NCI-H1436 treated with DMSO at 0.1 percent for 48 hours (cell line): Measurements from ENCODE around the gene ZNF268.

ENCODE experiments used
- DNase-seq: peaks from one replicate; lab custom pipeline; 2025; lab: John Stamatoyannopoulos, UW

ZNF268 gene

DNA sequence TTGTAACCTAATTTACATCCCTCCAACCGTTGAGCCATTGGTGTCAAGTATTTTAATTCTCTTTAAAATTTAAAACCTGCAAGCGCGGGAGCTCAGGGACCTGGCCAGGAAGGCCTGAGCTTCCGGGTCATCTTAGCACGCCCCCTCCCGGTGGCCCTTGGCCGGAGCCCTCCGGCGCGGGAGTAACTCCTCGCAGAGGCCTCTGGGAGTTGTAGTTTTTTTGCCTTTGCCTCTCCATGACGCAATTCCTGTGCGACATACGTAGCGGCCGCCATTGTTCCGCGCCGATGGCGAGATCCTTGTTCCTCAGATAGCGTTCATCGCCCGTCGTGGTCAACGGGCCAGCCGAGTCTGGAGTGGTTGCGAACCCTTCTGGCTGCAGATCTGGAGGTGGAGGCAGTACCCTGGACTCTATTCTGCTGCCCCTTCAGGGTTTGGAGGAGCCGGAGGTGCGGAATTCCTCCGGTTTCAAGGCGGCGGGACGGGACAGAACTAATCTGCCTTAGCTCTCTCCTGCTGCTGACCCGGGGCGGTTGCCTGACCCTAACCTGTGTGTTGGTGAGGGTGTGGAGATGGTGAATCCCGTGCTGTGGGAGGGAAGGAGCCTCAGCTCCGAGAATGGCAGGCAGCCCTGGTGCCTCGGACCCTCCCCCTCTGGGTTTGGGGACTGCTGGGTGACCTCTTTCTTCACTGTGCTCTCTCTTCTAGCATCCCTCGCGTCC, at the start of gene ZNF268:
Gene ZNF268 (plus strand): TSS at position 258 of the 722 bp plus-strand sequence. CDS start 503 bp downstream, outside the sequence.
- DNase-seq = peak; percentile 67

DNA sequence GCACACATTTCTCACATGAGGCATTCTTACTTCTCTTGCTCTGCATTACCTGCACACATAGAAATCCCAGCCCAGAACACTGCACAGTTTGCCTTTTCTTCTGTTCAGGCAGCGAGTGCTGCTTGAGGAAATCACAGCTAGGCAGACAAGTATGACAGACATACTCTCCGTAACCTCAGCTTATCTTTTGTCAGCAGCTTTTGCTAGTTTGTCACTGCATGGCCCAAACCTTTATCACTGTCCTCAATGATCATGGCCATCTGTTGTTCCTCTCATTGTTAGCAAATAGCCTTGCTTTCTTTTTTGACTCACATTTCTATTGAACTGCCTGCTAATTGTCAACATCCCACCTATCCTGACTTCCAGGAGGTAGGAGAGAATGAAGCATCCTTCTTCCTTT, 45.5 kb upstream of the ZNF268 start:
- DNase-seq = no peak

DNA sequence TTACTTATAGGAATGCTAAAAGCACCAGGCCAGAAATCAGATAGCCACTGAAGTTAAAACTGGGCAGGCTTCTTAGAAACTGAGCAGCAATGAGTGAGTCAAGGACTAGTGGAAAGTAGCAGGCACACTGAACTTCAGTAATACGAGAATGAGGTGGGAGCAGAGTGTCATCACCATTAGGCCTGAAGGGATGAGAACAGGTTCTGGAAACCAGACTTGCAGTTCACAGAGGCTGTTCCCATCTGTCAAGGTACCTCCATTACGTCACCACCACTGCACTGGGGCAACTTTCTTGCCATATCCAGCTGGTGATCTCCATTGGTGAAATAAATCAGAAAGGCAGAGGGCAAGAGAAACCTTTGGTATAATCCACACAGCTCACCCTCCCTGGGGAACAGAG, 35.3 kb upstream of the ZNF268 start:
- DNase-seq = no peak

DNA sequence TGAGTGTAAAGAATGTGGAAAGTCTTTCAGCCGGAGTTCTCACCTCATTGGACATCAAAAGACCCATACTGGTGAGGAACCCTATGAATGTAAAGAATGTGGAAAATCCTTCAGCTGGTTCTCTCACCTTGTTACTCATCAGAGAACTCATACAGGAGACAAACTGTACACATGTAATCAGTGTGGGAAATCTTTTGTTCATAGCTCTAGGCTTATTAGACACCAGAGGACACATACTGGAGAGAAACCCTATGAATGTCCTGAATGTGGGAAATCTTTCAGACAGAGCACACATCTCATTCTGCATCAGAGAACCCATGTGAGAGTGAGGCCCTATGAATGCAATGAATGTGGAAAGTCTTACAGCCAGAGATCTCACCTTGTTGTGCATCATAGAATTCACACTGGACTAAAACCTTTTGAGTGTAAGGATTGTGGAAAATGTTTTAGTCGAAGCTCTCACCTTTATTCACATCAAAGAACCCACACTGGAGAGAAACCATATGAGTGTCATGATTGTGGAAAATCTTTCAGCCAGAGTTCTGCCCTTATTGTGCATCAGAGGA, 25.1 kb upstream of the ZNF268 start:
- no peak for DNase-seq

DNA sequence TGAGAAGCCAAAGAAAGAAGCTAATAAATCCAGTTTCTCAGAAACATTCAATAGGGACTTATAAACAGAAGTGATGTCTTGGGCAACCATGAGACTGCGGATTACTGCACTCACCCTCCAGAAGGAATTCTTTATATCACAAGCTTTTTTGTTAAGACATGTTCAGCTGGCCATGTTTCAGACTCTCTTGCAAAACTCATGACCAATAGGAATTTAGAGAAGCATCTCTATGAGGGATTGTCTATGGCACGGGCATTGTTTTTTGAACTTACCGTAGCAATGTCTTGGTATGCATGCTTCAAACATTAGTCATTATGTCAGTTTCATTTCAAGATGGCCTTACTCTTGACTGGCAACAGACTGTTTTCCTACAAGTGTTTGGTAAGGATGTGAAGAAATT, 15.5 kb upstream of the ZNF268 start:
- no peak for DNase-seq

DNA sequence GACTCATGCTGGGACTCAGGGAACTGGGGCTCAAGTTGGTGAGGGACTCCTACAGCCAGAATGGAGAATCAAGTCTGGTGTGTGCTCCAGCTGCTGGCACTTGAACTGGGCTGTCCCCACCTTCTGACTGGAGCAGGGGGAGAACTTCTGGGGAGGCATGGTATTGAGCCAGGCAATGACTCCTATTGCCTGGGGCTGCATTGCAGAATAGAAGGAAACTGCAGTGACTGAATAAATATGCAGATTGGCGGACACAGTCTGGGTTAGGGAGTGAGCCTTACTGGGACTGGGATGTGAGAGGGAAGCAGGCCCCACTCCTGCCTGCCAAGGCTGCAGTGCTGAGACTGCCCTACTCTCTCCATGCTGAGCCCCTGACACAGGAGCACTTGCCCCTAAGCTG, 8.8 kb upstream of the ZNF268 start:
- no peak for DNase-seq

DNA sequence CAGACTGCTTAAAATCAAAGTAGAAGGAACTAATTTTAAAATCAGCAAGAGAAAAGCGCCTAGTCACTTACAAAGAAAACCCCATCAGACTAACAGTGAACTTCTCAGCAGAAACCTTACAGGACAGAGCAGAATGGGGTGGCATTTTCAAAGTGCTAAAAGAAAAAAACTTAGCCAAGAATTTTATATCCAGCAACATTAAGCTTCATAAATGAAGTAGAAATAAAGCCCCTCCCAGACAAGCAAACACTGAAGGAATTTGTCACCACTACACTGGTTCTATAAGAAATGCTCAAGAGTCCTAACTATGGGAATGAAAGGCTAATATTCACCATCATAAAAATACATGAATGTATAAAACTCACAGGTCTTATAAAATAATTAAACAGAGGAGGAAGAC, 6.4 kb upstream of the ZNF268 start:
- DNase-seq = no peak

DNA sequence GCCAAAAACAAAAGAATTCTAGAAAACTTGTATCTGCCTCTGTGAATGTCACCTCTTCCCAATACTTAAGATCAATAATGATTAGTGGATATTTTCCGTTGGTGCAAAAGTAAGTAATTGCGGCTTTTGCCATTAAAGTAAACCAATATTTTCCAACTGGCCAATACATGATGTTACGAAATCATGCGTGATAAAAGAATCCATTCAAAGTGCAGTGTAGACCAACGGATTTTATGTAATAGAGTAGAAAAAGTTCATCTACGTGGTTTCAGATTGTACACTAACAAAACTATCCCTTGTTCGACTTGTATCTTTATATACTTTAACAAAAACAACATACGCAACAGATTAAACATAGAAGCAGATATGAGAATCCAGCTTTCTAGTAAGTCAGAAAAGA, 626 bp upstream of the ZNF268 start:
- DNase-seq = no peak

DNA sequence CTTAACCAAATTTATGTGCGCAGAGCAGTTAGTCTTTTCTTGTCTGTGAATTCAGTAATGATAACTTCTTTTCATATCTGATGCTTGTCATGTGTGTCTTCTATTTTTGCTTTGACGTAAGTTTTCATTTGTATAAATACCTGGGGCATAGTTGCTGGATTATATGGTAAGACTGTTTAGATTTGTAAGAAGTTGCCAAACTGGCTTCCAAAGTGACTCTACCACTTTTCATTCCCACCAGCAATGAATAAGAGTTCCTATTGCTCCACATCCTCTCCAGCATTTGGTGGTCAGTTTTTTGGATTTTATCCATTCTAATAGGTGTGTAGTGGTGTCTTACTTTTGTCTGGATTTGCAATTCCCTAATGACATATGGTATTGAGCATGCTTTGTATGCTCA, 8.9 kb downstream of the ZNF268 start:
- no peak for DNase-seq

DNA sequence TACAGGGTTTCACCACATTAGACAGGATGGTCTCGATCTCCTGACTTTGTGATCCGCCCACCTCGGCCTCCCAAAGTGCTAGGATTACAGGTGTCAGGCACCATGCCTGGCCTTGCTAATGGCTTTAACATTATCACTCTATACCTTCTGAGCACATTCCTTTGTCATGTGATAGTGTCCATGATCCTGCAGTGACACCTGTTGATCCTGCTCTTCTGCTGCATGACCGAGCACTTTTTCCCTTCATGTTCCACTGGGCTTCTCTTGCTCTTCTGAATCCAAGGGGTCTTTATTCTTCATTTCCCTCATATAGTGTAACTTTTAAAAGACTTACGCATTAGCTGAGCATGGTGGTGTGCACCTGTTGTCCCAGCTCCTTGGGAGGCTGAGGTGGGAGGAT, 11.6 kb downstream of the ZNF268 start:
- no peak for DNase-seq

DNA sequence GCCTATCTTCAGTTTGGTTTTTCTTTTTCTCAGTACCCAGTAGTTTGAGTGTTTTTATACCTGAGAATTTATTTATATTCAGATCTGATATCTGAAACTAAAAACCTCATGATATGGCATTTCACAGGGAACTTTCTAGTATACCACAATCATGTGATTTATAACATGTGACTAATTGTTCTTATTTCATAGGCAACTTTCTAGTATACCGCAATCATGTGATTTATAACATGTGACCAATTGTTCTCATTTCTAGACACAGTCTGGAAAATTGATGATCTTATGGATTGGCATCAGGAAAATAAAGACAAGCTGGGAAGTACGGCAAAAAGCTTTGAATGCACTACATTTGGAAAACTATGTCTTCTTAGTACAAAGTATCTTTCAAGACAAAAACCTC, 20.6 kb downstream of the ZNF268 start:
- DNase-seq = no peak

DNA sequence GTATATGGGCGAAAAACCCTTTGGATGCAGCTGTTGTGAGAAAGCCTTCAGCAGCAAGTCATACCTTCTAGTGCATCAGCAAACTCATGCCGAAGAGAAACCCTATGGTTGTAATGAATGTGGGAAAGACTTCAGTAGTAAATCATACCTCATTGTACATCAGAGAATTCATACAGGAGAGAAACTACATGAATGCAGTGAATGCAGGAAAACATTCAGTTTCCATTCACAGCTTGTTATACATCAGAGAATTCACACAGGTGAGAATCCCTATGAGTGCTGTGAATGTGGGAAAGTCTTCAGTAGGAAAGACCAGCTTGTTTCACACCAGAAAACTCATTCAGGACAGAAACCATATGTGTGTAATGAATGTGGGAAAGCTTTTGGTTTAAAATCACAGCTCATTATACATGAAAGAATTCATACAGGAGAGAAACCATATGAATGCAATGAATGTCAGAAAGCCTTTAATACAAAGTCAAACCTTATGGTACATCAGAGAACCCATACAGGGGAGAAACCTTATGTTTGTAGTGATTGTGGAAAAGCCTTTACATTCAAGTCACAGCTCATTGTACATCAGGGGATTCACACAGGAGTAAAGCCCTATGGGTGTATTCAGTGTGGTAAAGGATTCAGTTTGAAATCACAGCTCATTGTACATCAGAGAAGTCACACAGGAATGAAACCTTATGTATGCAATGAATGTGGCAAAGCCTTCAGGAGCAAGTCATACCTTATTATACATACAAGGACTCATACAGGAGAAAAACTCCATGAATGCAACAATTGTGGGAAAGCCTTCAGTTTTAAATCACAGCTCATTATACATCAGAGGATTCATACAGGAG, 21.4 kb downstream of the ZNF268 start:
- DNase-seq = no peak

DNA sequence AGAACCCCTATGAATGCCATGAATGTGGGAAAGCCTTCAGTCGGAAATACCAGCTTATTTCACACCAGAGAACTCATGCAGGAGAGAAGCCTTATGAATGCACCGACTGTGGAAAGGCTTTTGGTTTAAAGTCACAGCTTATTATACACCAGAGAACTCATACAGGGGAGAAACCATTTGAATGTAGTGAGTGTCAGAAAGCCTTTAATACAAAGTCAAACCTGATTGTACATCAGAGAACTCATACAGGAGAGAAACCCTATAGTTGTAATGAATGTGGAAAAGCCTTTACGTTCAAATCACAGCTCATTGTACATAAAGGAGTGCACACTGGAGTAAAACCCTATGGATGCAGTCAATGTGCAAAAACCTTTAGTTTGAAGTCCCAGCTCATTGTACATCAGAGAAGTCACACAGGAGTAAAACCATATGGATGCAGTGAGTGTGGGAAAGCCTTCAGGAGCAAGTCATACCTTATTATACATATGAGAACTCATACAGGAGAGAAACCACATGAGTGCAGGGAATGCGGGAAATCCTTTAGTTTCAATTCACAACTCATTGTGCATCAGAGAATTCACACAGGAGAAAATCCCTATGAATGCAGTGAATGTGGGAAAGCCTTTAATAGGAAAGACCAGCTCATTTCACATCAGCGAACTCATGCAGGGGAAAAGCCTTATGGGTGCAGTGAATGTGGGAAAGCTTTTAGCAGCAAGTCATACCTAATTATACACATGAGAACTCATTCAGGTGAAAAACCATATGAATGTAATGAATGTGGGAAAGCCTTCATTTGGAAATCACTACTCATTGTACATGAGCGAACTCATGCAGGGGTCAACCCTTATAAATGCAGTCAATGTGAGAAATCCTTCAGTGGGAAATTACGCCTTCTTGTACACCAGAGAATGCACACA, 22.3 kb downstream of the ZNF268 start:
- no peak for DNase-seq

DNA sequence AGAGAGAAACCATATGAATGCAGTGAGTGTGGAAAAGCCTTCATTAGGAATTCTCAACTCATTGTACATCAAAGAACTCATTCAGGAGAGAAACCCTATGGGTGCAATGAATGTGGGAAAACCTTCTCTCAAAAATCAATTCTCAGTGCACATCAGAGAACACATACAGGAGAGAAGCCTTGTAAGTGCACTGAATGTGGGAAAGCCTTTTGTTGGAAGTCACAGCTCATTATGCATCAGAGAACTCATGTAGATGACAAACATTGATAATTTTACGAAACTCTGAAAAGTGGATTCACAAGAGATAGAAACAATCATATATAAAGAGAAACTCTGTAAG, 22.9 kb downstream of the ZNF268 start:
- no peak for DNase-seq

DNA sequence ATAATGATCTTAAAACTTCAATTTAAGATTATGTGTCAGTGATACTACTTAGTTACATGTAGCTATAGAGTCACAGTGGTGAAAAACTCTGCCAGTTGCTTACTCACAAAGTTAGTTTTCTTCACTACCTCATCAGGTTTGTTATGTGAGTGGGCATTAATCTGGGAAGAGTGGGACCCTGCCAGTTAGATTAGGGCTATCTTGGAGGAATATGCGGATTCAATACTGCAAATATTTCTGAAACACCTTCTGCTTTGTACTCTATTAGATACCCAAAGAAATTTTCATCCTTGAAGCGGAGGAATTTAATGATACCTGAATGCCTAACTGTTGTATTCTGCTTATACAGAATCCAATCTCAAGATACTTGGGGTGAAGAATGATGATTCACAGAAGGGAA, 25.1 kb downstream of the ZNF268 start:
- DNase-seq = no peak

DNA sequence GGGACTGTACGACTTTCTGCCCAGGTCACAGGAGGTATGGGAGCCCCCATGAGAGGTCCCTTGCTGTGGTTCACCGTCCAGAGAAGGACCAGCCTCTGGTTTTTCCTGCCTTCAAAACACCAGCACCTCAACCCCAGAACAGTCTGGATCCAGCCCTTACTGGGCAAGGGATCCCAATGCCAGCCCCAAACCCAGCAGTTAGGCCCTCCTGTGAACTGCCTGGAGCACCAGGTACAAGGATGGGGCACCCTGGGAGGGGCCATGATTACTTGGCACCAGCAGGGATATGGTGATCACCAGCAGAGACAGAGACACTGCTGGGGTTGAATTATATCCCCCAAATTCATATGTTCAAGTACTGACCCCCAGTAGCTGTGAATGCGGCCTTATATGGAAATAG, 34.4 kb downstream of the ZNF268 start:
- DNase-seq = no peak

DNA sequence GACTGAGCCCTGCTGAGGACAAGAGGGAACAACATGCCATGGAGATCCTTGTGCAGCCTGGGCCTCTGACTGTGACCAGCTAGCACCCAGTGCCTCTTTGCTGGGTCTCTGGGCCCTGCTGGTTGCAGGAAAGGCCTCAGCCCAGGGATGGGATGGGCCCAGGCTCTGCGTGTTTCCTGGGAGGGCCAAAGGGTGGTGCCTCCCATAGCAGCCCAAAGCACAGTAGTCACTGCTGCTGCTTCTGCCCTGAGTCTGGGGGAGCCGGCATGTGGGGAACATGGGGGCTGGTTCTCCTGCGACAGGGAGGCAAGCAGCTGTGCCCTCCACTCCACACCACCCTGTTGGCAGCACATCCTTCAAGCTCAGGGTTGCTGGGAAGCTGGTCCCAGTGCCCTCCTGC, 35.9 kb downstream of the ZNF268 start:
- DNase-seq = no peak

DNA sequence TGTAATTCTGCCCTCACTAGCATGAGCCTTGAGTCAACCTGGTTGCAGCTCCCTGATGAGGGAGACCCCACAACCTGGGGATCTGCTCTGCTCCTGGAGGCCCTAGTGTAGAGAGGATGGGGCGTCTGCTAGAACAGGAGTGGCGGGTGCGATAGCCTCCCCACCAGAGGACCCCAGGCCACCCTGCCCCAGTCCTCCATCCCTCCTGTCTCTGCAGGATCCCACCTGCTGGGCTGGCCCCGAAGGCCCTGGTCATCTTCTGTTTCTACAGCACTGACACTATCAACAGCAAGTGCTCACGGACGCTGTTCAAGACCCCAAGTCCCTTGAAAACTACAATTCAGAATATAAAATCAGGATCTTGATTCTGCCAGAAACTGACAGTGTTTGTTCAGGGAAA, 39.2 kb downstream of the ZNF268 start:
- no peak for DNase-seq

DNA sequence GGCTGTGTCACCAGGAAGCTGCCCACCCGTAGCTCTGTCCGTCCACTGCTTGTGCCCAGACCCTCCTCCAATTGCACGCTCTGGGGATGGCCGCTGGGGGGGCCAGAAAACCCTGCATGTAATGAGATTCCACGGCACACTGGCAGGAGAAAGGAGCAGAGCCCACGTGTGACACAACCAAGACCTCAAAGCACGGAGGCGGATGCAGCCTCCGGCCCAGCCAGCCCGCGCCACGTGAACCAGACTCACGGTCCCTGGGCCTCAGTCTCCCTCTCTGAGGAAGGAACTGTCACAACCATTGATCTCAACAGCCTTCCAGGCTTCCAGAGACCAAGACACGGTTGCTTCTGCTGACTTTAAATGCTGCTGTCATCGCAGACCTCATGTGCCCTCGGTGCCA, 39.9 kb downstream of the ZNF268 start:
- no peak for DNase-seq

DNA sequence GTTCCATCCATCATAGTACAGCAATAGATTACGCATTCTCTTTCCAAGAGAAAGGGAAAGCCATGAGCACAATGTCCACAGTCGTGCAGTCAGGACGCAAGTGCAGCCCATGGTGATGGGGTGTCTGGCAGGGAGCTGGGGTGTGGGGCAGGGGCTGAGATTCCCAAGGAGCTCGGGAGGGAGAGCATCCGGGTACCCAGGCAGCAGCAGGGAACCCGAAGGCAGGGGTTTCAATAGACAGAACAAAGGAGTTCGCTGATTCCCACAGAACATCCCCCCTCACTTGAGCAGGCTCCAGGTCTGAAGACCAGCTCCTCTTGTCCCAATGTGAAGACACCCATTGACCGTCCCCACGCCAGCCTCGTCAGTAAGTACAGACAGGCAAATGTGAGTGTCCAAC, 40.9 kb downstream of the ZNF268 start:
- DNase-seq = no peak

DNA sequence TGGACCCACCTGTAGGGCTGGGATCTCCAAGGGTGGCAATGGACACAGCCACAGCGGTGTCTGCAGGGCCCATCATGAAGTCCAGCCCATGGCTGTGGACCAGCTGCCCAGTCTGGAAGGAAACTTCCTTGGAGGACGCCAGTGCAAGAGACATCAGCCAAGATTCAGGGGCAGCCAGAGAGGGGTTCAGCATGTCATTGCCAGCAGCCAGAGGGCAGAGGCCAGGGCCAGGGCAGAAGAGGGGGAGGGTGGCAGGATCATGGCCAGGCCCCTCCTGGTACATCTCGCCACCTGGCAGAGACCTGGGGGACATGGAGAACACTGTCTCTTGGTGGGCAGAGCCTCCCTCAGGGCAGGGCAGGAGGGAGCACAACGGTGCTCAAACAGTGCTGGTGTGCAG, 44.2 kb downstream of the ZNF268 start:
- no peak for DNase-seq

DNA sequence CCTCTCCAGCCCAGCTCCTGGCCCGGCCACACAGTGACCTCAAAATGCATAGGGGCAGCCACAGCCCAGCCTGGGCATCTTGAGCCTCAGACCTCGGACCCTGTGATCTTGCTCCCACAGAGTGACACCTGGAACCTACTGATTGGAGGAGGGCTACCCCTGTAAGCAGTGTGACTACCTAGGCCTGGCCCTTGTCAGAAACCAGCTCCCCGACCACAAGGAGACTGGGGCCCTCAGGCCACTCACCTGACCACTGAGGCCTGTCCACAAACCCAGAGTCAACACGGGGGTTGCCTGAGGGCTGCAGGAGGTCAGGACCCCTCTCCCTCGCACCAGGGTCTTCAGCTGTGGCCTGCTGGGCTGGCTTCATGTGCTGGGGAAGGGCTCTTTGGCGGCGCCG, 45.4 kb downstream of the ZNF268 start:
- DNase-seq = no peak
